Fibroblast of skin of right biceps (primary cell): ENCODE measurements around the gene RBP3.

ENCODE experiments used
- DNase-seq: peaks from one replicate; pipeline ENCODE4 v3.0.0-alpha.2; 2013

Gene RBP3

GRCh38 chr10:47348138-47348651 is at the start of gene RBP3:
Gene RBP3 (plus strand): TSS chr10:47348363. CDS start chr10:47348485, 122 bp downstream.
- DNase-seq, result no peak

- DNase-seq, result no peak
These were observed 49.4 kb upstream of the RBP3 start for GRCh38 chr10:47298715-47299114.

GRCh38 chr10:47299611-47300428 is 48.3 kb upstream of the RBP3 start, which contains the start of gene GDF10:
Gene GDF10 (plus strand): TSS chr10:47300197. CDS start chr10:47300652, 455 bp downstream.
- DNase-seq, result no peak

- no peak for DNase-seq
These were observed 47.7 kb upstream of the RBP3 start for GRCh38 chr10:47300429-47300931.

GRCh38 chr10:47301833-47302232 is 46.3 kb upstream of the RBP3 start:
- no peak for DNase-seq

GRCh38 chr10:47303105-47303504 is 45.1 kb upstream of the RBP3 start:
- no peak for DNase-seq

- DNase-seq, result no peak
These were observed 44.3 kb upstream of the RBP3 start for GRCh38 chr10:47303866-47304265.

- DNase-seq, result no peak
These were observed 42.6 kb upstream of the RBP3 start for GRCh38 chr10:47305566-47305965.

GRCh38 chr10:47306387-47307210 is 41.6 kb upstream of the RBP3 start:
- DNase-seq, result no peak

- no peak for DNase-seq
These were observed 40.8 kb upstream of the RBP3 start for GRCh38 chr10:47307381-47307780.

- no peak for DNase-seq
These were observed 39.4 kb upstream of the RBP3 start for GRCh38 chr10:47308775-47309174.

- peak; percentile 4 for DNase-seq
These were observed 38.6 kb upstream of the RBP3 start for GRCh38 chr10:47309408-47310089.

GRCh38 chr10:47310090-47310505 is 38.1 kb upstream of the RBP3 start:
- no peak for DNase-seq

- no peak for DNase-seq
These were observed 36.8 kb upstream of the RBP3 start for GRCh38 chr10:47311193-47311931.

GRCh38 chr10:47311932-47312662 is 36.1 kb upstream of the RBP3 start:
- peak; percentile 58 for DNase-seq

GRCh38 chr10:47312663-47312995 is 35.5 kb upstream of the RBP3 start:
- DNase-seq, result no peak

GRCh38 chr10:47314416-47314970 is 33.7 kb upstream of the RBP3 start:
- no peak for DNase-seq

- no peak for DNase-seq
These were observed 32.7 kb upstream of the RBP3 start for GRCh38 chr10:47315421-47315820.

- no peak for DNase-seq
These were observed 32.0 kb upstream of the RBP3 start for GRCh38 chr10:47316131-47316530.

GRCh38 chr10:47317251-47317650 is 30.9 kb upstream of the RBP3 start:
- no peak for DNase-seq

GRCh38 chr10:47318706-47319105 is 29.5 kb upstream of the RBP3 start:
- peak; percentile 8 for DNase-seq
